CD1c-positive myeloid dendritic cell (primary cell): ENCODE data around the gene SLC9A4.

Experiments used
- DNase-seq: peaks from one replicate; pipeline ENCODE4 v3.0.0-alpha.2; 2016; ENCODE audit errors: extremely low spot score

Gene SLC9A4

GRCh38 chr2:102498414-102498813, 25.4 kb downstream of the SLC9A4 start:
- no peak for DNase-seq

GRCh38 chr2:102499558-102499957, 26.5 kb downstream of the SLC9A4 start:
- no peak for DNase-seq

GRCh38 chr2:102502576-102502975, 29.6 kb downstream of the SLC9A4 start:
- DNase-seq: no peak

DNA sequence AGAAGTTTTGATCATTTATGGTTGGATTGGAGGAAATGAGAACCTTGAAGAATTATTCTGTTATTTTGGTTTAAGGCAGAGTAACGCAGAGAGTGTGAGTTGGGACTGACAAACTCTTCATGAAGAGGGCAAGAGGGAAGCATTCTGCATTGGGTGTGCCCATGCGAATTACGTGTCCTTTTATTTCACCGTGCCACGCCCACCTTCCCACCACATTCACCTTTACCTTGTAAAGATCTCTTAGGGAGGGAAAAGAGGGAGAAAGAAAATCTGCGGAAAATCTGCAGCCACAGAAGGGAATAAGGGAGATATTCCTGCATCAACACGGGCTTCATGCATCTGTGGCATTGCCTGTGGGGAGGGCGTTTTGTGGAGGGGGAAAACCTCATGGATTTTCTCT, 31.8 kb downstream of the SLC9A4 start:
- no peak for DNase-seq

DNA sequence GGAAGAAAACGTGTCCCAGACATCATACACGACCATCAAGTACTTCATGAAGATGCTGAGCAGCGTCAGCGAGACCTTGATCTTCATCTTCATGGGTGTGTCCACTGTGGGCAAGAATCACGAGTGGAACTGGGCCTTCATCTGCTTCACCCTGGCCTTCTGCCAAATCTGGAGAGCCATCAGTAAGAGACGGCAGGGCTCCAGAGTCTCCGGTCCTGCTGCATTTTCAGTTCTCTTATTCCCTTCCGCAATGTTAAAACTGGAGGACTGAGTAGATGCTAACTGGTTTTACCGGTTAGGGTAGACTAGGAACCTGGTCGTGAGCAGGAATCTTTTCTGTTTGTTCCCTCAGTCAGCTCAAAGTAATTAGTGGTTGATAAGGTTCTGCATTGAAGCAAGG, 32.3 kb downstream of the SLC9A4 start:
- DNase-seq: peak; percentile 70

GRCh38 chr2:102506743-102507142, 33.7 kb downstream of the SLC9A4 start:
- no peak for DNase-seq

DNA sequence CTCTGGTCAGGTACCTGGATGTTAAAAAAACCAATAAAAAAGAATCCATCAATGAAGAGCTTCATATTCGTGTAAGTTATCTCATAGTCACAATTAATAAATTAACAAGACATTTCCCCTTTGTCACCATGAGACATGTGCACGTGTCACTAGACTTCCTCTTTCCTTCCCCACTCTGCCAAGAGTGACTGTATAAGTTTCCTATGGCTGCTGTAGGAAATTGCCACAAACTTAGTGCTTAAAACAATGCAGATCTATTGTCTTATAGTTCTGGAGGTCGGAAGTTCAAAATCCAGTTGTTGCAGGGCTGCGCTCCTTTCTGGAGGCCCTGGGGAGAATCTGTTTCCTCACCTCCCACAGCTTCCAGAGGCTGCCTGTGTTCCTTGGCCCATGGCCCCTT, 35.8 kb downstream of the SLC9A4 start:
- DNase-seq: peak; percentile 79

DNA sequence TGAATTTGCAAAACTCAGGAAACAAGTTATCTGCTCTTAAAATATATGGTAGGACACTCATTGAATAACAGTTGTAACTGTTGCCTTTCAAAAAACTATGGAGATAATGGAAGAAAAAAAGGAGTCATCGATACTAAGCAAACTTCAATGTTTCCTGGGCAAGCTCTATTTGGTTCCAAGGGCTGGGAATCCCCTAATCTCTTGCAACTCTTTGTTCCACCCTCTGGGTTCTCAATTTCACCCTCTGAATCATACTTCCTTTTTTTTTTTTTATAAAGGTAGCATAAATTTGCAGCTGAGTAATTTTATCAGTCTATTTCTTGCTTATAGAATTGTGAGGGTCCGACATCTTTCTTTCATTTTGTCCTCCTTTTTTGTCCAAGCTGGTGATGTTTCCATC, 36.7 kb downstream of the SLC9A4 start:
- DNase-seq: peak; percentile 82

GRCh38 chr2:102510791-102511575, 38.0 kb downstream of the SLC9A4 start:
- no peak for DNase-seq

- no peak for DNase-seq
Measured at GRCh38 chr2:102512161-102512560, 39.1 kb downstream of the SLC9A4 start.

DNA sequence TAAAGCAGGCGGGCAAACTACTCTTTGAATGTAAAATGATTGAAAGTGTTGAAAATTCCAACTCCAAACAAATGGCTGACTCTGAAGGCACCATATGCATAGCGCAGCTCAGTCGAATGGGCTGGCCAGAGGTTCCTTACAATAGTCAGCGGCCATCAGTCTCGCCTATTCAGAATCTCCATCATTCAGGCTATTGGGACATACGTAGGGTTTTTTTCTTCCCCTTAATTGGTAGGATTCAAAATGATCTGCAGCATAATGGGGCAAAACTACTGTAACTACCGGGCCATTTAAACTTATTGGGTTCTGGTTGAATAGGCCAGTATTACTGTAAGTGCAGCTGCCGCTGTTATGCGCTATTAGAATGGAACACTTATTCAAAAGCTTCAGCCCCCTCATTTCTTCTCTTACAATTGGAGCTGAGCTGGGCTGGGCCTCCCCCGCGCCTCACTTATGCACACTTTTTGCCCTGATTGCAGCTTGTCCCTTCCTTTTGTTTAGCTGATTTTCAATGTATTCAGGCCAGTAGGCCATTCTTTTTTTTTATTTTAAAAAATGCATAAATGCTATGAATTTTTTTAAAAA, 40.4 kb downstream of the SLC9A4 start:
- DNase-seq: no peak

GRCh38 chr2:102514061-102514785, 41.2 kb downstream of the SLC9A4 start:
- DNase-seq: no peak

GRCh38 chr2:102515851-102516250, 42.8 kb downstream of the SLC9A4 start:
- no peak for DNase-seq

DNA sequence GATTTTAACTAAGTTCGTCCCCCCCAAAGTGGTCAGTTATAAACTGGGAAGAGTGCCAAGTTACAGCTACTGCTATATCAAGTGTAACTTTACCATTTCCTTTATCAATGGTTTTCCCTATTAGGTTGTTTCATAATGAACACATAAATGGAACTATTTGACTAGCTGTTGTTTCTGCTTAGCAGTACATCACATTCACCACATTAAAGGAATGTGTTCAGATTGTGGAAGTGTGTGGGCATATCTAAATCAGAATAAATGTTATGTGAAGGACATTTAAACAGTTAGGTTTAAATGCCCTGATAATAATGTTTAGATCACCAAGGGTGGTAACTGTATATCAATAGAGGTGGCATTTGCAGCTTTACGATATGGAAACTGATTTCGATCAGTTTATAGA, 45.1 kb downstream of the SLC9A4 start:
- DNase-seq: no peak

DNA sequence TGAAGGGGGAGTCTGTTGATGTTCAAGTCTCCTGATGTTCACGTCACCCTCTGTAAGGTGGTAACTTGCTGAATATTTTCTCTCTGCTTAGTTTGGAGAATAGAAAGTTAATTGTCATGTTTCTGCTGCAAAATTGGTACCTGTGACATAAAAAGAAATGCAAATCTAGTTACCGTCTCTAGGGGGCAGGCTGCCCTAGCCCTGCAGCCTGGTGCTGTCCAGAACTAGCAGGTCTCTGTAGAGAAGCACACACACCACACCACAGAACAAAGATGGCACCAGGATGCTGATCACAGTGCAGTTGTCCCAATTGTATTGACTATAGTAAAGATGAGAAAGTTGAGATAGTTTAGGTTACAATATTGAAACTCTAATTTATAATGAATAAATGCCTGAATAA, 47.0 kb downstream of the SLC9A4 start:
- peak; percentile 65 for DNase-seq

DNA sequence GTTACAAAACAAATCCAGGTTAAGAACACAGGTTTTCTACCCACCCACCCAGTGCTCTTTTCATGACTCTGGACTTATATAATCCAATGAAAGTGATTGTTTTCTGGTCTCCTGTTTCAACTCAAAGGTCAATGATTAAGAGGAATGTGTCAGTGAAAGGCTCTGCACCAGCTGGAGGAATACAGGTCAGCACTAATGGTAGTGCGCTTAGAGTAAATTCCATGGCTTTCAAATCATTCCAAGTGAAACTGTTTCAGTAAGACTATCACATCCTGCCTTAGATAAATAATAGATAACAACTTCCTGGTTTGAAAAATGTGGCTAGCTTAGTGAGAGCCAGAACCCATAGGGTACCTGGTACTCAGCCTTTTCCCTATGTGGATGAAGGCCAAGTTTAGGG, 47.8 kb downstream of the SLC9A4 start:
- DNase-seq: no peak

DNA sequence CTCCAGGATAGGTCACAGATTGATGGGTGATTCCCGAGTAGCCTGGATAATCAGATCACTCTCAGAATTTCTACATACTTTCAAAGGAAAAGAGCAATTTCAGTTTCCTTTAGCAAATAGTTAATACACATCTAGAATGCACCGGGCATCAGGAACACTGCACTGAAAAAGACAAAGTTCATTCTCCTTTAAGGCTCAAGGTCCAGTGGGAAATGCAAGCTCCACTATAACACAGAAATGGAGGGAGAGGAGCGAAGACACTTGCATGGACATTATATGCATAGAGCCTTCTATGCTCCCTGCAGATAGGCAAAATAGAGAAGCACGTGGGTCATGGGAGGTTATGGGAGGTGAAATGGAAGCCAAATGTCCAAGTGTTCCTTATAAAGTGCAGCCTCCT, 49.1 kb downstream of the SLC9A4 start:
- DNase-seq: no peak

GRCh38 chr2:102522890-102523289, 49.9 kb downstream of the SLC9A4 start:
- DNase-seq: no peak

GRCh38 chr2:102523651-102524050, 50.6 kb downstream of the SLC9A4 start:
- no peak for DNase-seq

DNA sequence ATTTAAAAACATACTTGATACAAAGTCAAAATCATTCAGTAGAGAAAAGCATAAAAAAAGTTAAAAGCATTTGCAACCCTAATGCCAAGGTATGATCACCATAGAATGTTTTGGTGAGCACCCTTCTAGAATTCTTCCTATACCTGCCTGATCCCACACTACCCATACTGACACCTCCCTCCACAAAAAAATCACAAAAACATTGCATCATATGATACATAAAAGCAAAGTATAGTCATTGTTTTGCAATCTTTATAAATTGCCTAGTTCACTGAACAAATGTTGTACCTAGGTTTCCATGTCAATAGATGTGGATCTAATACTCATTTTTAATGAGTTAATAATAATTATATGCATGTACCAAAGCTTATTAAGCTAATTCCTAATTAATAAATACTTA, 54.1 kb downstream of the SLC9A4 start:
- no peak for DNase-seq

GRCh38 chr2:102538491-102538890, 65.5 kb downstream of the SLC9A4 start:
- no peak for DNase-seq

DNA sequence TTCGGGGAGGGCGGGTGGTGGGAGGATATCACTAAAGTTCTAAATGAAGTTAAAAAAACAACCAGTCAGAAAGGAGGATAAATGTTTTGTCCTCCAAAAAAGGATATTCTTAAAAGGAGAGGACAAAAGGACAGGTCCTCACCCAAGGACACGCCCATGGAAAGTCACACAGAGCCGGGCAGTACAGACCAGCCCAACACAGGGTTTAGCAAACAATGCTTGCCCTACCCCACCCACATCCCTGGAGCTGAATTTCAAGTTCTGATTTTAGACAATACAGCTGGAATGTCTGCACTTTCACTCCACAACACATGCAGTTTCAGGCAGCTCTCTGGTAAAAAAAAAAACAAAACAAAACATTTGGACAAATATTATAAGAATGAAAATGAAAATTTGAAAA, 67.9 kb downstream of the SLC9A4 start:
- no peak for DNase-seq

DNA sequence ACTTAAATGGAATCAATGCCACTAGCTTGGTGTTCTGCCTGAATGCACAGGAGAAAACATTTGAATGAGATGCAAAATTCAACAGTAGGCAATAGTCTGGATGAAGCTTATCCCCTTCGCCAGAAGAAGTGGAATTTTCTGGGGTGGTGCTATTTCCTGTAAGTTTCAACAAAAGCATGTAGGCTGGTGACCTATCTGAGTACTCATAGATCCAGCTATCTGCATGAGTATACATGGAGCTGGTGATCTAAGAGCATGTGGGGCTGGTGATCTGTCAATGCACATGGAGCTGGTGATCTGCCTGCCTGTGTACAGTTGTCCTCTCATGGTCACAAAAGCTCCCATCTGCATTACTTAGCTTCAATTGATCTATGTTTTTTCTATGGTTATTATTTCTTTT, 71.2 kb downstream of the SLC9A4 start:
- DNase-seq: no peak
